ENCODE data around the gene CKS2.

DNA sequence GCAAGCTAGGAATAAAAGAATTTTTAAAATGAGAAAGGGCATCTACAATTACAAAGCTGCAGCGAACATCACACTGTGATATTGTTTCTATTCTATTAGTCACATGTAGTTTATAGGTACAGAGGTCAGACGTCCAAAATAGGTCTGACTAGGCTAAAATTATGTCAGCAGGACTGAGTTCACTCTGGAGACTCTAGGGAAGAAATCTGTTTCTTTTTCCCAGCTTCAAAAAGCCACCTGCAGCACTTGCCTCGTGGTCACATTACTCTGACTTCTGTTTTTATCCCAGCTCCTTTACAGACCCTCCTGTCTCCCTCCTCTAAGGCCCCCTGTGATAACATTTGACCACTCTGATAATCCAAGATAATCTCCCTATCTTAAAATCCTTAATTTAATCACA is 5.1 kb upstream of the CKS2 start:
- no peak for TF ChIP-seq POLR2AphosphoS5 (IDR thresholded peaks at IDR 0.05; ENCODE audit: low read depth, low read length)
- TF ChIP-seq, protein P1, sequence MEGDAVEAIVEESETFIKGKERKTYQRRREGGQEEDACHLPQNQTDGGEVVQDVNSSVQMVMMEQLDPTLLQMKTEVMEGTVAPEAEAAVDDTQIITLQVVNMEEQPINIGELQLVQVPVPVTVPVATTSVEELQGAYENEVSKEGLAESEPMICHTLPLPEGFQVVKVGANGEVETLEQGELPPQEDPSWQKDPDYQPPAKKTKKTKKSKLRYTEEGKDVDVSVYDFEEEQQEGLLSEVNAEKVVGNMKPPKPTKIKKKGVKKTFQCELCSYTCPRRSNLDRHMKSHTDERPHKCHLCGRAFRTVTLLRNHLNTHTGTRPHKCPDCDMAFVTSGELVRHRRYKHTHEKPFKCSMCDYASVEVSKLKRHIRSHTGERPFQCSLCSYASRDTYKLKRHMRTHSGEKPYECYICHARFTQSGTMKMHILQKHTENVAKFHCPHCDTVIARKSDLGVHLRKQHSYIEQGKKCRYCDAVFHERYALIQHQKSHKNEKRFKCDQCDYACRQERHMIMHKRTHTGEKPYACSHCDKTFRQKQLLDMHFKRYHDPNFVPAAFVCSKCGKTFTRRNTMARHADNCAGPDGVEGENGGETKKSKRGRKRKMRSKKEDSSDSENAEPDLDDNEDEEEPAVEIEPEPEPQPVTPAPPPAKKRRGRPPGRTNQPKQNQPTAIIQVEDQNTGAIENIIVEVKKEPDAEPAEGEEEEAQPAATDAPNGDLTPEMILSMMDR (IDR thresholded peaks at IDR 0.05), result no peak
- TF ChIP-seq, protein P2, sequence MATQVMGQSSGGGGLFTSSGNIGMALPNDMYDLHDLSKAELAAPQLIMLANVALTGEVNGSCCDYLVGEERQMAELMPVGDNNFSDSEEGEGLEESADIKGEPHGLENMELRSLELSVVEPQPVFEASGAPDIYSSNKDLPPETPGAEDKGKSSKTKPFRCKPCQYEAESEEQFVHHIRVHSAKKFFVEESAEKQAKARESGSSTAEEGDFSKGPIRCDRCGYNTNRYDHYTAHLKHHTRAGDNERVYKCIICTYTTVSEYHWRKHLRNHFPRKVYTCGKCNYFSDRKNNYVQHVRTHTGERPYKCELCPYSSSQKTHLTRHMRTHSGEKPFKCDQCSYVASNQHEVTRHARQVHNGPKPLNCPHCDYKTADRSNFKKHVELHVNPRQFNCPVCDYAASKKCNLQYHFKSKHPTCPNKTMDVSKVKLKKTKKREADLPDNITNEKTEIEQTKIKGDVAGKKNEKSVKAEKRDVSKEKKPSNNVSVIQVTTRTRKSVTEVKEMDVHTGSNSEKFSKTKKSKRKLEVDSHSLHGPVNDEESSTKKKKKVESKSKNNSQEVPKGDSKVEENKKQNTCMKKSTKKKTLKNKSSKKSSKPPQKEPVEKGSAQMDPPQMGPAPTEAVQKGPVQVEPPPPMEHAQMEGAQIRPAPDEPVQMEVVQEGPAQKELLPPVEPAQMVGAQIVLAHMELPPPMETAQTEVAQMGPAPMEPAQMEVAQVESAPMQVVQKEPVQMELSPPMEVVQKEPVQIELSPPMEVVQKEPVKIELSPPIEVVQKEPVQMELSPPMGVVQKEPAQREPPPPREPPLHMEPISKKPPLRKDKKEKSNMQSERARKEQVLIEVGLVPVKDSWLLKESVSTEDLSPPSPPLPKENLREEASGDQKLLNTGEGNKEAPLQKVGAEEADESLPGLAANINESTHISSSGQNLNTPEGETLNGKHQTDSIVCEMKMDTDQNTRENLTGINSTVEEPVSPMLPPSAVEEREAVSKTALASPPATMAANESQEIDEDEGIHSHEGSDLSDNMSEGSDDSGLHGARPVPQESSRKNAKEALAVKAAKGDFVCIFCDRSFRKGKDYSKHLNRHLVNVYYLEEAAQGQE (IDR thresholded peaks at IDR 0.05; ENCODE audit: insufficient read depth in 1 of 2, low read depth in 2 of 2, low read length in 1 of 2), result no peak
- TF ChIP-seq TCF7L2 (IDR thresholded peaks at IDR 0.05; ENCODE audit: low read depth, low read length), result no peak
- no peak for TF ChIP-seq SIN3A (IDR thresholded peaks at IDR 0.05; ENCODE audit: borderline replicate concordance, insufficient read depth, low read depth, low read length)
